Choroid plexus epithelial cell (primary cell): ENCODE results near the gene GCSAM.
A peak's percentile ranks its signal among the peaks of the same experiment; 100 is the strongest.

Source experiments
- DNase-seq: peaks from one replicate; pipeline ENCODE4 v3.0.0-alpha.2; 2010; ENCODE audit warnings: low read depth
- H3K4me3 ChIP-seq: 2 replicates; pipeline ENCODE4 v1.5.1; 2011; ENCODE audit warnings: low read depth, mild to moderate bottlenecking, control low read depth, low read length, moderate library complexity
- TF ChIP-seq, protein P1 (sequence below): conservative IDR thresholded peaks from 2 replicates; pipeline ENCODE4 v1.5.1; 2011; ENCODE audit warnings: low read depth, mild to moderate bottlenecking, control low read depth, inconsistent platforms, low read length, moderate library complexity

GCSAM gene

DNA sequence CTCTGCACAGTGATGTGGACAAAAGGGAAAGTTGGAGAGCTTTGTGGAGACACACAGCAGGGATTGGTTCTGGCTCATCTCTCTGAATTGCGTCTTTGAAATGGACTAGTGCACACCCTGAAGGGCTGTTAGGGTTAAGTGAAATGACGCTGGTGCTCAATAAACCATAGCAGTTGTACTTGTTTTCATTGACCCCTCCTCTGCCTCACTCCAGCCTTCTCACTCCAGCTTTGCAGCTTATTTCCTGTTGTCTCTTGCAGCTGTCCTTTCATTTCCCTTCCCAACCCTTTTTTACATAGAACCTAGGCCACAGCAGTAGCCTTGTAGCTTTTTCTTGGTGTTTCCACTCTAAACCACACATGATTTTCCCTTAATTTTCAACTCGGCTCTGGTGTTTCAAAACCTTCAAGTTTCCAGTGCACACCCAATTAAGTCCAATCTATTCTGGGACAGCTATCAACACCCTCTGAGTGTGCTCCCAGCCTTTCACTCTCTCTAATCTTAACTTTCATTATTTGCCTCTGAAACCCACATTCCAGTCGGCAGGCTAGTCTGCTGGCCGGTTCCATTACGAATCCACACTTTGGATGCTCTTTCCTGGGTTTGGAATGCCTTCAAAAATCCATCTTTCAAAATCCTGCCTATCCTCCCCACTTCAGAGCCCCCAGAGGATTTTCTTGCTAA lies 40.4 kb downstream of the GCSAM start:
- TF ChIP-seq, protein P1, sequence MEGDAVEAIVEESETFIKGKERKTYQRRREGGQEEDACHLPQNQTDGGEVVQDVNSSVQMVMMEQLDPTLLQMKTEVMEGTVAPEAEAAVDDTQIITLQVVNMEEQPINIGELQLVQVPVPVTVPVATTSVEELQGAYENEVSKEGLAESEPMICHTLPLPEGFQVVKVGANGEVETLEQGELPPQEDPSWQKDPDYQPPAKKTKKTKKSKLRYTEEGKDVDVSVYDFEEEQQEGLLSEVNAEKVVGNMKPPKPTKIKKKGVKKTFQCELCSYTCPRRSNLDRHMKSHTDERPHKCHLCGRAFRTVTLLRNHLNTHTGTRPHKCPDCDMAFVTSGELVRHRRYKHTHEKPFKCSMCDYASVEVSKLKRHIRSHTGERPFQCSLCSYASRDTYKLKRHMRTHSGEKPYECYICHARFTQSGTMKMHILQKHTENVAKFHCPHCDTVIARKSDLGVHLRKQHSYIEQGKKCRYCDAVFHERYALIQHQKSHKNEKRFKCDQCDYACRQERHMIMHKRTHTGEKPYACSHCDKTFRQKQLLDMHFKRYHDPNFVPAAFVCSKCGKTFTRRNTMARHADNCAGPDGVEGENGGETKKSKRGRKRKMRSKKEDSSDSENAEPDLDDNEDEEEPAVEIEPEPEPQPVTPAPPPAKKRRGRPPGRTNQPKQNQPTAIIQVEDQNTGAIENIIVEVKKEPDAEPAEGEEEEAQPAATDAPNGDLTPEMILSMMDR = no peak
- no peak overlapping the region for H3K4me3 ChIP-seq
- peak; percentile 59 for DNase-seq

DNA sequence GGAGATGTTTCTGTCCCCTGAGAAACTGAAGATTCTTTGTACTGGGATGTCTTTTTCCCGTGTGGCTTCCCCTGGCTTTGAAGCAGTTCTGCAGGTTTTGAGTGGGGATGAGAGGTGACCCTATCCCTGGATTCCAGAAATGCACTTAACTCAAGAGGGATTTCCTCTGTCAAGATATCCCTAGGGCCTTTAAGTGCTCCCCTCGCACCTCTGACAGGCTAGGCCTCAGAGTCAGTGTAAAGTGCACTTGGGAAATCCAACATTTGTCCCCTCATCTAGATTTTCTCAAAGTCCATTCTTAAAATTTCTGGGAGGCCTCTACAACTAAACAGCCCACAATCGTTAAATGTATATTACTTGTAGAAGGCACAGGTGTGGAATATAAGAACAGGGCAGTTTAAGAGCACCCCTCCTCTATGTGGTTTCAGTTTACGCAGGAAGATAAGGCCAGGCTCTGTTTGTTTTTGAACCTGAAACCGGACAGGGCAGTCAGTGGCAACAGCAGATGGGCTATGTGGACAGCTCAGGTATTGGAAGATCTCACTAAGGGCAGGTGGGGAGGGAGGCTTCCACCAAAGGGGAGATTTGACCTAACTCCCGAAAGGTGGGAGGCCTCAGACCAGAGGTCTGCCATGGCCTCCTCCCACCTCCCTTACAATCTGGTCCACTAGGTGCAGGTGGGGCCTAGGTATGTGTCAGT lies 42.0 kb downstream of the GCSAM start:
- no peak for DNase-seq
- no peak overlapping the region for H3K4me3 ChIP-seq
- TF ChIP-seq, protein P1 = no peak

DNA sequence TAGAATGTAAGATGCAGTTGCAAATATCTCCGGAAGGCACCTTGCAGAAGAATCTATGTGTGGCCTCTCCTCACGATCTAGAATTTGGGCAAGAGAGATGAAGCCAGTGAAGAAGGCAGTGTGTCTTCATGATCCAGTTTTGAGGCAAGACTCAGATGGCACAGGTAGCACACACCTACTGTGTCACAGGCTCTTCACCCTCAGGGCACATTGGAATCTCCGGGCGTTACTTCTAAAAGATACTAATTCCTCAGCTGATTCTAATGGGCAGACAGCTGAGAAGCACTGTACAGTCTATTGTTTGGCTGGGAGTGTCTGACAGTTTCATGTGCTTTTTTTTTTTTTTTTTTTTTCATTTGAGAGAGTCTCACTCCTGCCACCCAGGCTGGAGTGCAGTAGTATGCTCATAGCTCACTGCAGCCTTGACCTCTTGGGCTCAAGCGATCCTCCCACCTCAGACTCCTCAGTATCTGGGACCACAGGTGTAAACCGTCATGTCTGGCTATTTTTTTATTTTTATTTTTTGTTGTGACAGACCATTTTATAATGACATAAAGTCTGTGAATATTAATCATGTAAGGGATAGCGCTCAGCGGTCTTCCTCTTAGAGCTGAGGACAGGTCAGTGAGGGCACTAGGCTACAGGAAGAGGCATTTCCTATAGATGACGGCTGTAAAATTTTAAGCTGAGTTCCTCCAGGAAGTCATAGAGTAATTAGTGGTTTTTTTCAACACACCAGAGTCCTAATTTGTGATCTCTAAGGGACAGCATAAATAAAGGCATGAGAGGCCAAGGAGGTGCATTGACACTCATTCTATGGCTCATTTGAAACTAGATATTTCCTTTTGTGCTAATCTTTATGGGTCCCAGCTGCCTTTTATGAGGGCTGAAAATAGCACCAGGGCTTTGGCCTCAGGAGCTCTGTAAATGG lies 42.8 kb downstream of the GCSAM start:
- no peak overlapping the region for H3K4me3 ChIP-seq
- TF ChIP-seq, protein P1 = no peak

DNA sequence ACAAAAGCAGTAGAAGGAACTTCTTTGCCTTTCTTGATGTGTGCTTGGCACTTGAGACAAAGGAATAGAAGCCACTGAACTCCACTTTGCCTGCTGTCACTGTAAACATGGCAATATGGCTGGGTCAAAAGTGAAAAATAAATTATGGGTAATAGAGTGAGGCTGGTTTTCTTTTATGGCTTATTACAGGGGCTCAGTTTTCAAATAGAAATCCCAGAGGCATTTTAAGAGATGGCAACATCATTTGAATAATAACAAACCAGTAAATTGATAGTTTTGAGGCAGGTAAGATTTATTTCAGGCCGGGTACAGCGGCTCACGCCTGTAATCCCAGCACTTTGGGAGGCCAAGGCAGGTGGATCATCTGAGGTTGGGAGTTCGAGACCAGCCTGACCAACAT lies 44.1 kb downstream of the GCSAM start:
- DNase-seq = no peak
- H3K4me3 ChIP-seq = no peak overlapping the region
- TF ChIP-seq, protein P1 = no peak

More for the DNA sequence above, 42.8 kb downstream of the GCSAM start:
- DNase-seq = no peak

DNA sequence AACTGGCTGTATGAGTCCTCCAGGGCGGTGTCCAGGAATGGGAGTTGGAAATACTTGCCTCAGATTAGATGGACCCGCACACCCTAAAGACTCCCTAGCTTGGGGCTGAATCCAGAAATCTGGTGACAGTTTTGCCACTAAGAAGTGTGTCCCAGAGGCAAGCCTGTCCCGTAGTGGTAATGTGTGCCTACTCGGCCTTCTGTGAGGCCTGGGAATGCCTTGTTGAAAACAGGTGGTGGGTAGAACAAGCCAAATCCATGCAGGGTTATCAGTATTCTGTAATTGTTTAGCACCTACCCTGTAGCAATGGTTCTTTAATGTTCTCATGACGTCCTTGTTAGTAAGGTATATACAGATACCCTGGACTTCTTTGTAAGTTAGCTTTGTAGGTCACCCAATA lies 45.3 kb downstream of the GCSAM start:
- DNase-seq = no peak
- H3K4me3 ChIP-seq = no peak overlapping the region
- TF ChIP-seq, protein P1 = no peak

DNA sequence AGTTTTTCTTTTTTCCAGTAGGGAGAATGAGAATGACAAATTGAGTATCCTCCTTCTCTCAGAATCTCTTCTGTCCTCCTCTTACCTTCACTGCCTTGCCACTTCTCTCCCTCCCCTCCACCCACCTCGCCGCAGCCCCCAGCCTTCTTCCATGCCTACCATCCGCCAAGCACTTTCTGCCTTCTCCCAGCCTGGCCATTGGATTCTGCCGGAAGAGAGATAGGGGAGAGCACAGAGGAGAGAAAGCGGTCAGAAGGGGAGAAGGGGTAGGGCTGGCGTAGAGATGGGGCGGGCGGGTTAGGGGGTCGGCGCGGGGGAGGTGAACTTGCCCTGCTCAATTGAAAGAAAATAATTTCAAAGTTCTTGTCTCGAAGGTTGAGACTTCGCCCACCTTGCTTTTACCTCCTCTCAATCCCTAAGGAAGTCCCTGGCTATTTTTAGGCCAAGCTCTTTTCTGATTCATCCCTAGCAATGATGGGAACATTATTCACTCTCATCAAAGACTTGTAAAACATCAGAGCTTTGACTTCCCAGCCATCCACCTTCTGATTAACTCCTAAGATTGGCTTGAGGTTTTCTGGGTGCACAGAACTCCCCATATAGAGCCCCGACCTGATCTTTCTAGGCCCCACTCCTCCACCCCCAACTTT lies 46.0 kb downstream of the GCSAM start:
- H3K4me3 ChIP-seq = peak overlapping the region; percentile 74
- TF ChIP-seq, protein P1 = no peak
- peak; percentile 23 for DNase-seq
